Metanephros (tissue), 1 donor: ENCODE results near the gene ACAD11. TPM values are rescaled to one million over a fixed set of nuclear protein-coding genes. Genes with fewer than 3 reads are reported as not detected.

Source experiments
- total RNA-seq: library from RNA; depleted of rRNA; stranded (reverse); fragments of >200 nt; gene quantifications from one replicate; pipeline ENCODE4 v1.2.3, GENCODE V29; 2014

Gene ACAD11
- 43.6 TPM for total RNA-seq

GRCh38 chr3:132659365-132660051 lies at the start of gene ACAD11:
ACAD11 (minus strand) TSS chr3:132659809; CDS start chr3:132659751, 58 bp downstream.

GRCh38 chr3:132660052-132660810 lies 622 bp upstream of the ACAD11 start, which contains the start of gene UBA5:
UBA5 (plus strand) TSS chr3:132660329; CDS start chr3:132660538, 209 bp downstream.

DNA sequence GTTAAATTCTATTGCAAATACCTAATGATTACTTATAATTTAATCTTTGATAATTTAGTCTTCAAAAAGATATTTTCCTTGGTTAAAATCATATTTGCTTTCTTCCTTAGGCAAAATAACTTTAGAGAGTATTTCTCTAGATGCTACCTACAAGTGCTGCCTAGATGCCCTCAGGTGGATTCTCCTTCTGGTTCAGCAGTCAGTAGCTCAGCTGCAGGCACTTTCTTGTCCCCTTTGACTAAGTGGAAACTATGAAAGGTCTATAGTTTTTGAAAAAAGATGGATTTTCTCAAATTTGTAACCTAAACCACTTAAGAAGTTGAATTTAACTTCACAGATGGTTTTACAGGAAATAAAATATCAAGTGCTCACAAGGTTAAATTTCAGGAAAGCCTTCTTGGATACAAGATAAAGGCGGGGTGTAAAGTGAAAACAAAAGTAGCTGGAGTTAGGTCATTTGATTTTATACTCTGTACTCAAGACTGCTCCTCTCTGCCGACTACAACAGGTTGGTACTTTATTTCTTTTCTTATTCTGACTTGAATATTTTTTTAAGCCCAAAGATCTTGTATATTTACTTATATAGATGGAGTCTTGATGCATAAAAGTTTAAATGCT lies 62.7 kb downstream of the ACAD11 start, which contains the start of gene ACKR4:
TSS of gene ACKR4 (plus strand) at position 455 of the 618 bp plus-strand sequence. CDS start 3,128 bp downstream, outside the sequence.

Other genes starting within 250 kb of the ACAD11 start
- 52.0 TPM for gene DNAJC13, start 242.3 kb downstream of the ACAD11 start, total RNA-seq
- 1.9 TPM for gene ACKR4, start 62.5 kb downstream of the ACAD11 start, total RNA-seq
- 57.7 TPM for gene UBA5, start 520 bp upstream of the ACAD11 start, total RNA-seq
- 37.6 TPM for gene NPHP3, start 62.6 kb upstream of the ACAD11 start, total RNA-seq